B cell (primary cell): Measurements from ENCODE around the gene NR3C2. TPM values are rescaled to one million over a fixed set of nuclear protein-coding genes. Genes with fewer than 3 reads are reported as not detected.

Source experiments
- ATAC-seq: fragments of 200-7000 bp; cut with Tn5 transposase; one replicate; pipeline ENCODE4 v1.10.0; 2021; ENCODE audit warnings: low read depth, mild to moderate bottlenecking, moderate number of reproducible peaks, moderate library complexity
- CTCF ChIA-PET: fragments of 350-600 bp; sonication (Branson Sonifier 250); formaldehyde crosslinking; loops from one replicate; lab custom pipeline; 2021; ENCODE audit warnings: antibody characterized with exemption, inconsistent platforms; lab: Charles Lee
- POLR2A ChIA-PET: fragments of 350-600 bp; sonication (Branson Sonifier 250); formaldehyde crosslinking; loops from one replicate; lab custom pipeline; 2021; ENCODE audit warnings: antibody characterized with exemption; lab: Charles Lee
- DNase-seq: peaks from one replicate; pipeline ENCODE4 v3.0.0; 2013
- H2AFZ ChIP-seq: 2 replicates; pipeline ENCODE4 v1.6.1; 2012; ENCODE audit warnings: mild to moderate bottlenecking, low read depth, low read length; ENCODE audit not compliant: insufficient read depth, poor library complexity, severe bottlenecking
- H3K27ac ChIP-seq, 2 donors: 1 replicate in 1 of 2; 2 replicates in 1 of 2; pipeline ENCODE4 v1.5.1; 2012 to 2013; ENCODE audit warnings: low read length in 2 of 2, mild to moderate bottlenecking in 2 of 2, moderate library complexity in 1 of 2
- H3K27me3 ChIP-seq, 4 experiments: fragments of 200-600 bp in 1 of 4; sonication (generic) in 1 of 4; replicated peaks in 1 of 4; 1 replicate in 2 of 4; 2 replicates in 2 of 4; pipeline versions ENCODE4 v1.6.1 to v1.7.0; 2013 to 2016; ENCODE audit warnings: low read length in 3 of 4, mild to moderate bottlenecking in 2 of 4, mixed read lengths in 1 of 4, moderate library complexity in 1 of 4; ENCODE audit not compliant: insufficient read depth in 4 of 4, control insufficient read depth in 3 of 4; ENCODE audit errors: control extremely low read depth in 1 of 4
- H3K36me3 ChIP-seq, 2 experiments: replicated peaks in 1 of 2; 1 replicate in 1 of 2; 2 replicates in 1 of 2; pipeline versions ENCODE4 v1.6.1 to v1.7.1; 2013; ENCODE audit warnings: low read length in 1 of 2; ENCODE audit not compliant: insufficient read depth in 2 of 2, control insufficient read depth in 1 of 2; ENCODE audit errors: control extremely low read depth in 1 of 2, extremely low read depth in 1 of 2
- H3K4me1 ChIP-seq, 2 donors: fragments of 200-600 bp in 1 of 2; sonication (generic) in 1 of 2; 1 replicate in 1 of 2; 2 replicates in 1 of 2; pipeline versions ENCODE4 v1.5.1 to v1.6.1; 2013 to 2017; ENCODE audit warnings: low read length in 2 of 2; ENCODE audit not compliant: control insufficient read depth in 2 of 2, insufficient read depth in 2 of 2
- H3K4me2 ChIP-seq: replicated peaks from 2 replicates; pipeline ENCODE3; 2012; ENCODE audit warnings: mild to moderate bottlenecking, low read depth, low read length; ENCODE audit not compliant: poor library complexity, severe bottlenecking
- H3K4me3 ChIP-seq, 5 experiments: fragments of 200-600 bp in 1 of 5; sonication (generic) in 1 of 5; 1 replicate in 3 of 5; 2 replicates in 2 of 5; pipeline versions ENCODE4 v1.5.1 to v1.7.0; 2011 to 2016; ENCODE audit warnings: low read length in 4 of 5, mild to moderate bottlenecking in 4 of 5, low read depth in 2 of 5, control low read depth in 1 of 5, moderate library complexity in 1 of 5; ENCODE audit not compliant: insufficient read depth in 1 of 5; ENCODE audit errors: control extremely low read depth in 1 of 5, extremely low read depth in 1 of 5
- H3K79me2 ChIP-seq: fragments of 200-600 bp; sonication (generic); one replicate; pipeline ENCODE4 v1.6.0; 2016; ENCODE audit warnings: low read length; ENCODE audit not compliant: control insufficient read depth, insufficient read depth
- H3K9ac ChIP-seq: fragments of 200-600 bp; sonication (generic); 2 replicates; pipeline ENCODE4 v1.6.1; 2017; ENCODE audit warnings: mild to moderate bottlenecking, low read length, moderate library complexity
- H3K9me3 ChIP-seq, 3 donors: one replicate each; pipeline versions ENCODE4 v1.6.1 to v1.7.1; 2013; ENCODE audit warnings: low read length in 2 of 3; ENCODE audit not compliant: control insufficient read depth in 2 of 3, insufficient read depth in 1 of 3; ENCODE audit errors: control extremely low read depth in 1 of 3
- H4K20me1 ChIP-seq: 2 replicates; pipeline ENCODE4 v1.6.0; 2012; ENCODE audit warnings: mild to moderate bottlenecking, low read length; ENCODE audit not compliant: insufficient read depth, control insufficient read depth, poor library complexity, severe bottlenecking
- H3K27ac Mint-ChIP-seq: one replicate; pipeline ENCODE4 v1.8.0; 2021; ENCODE audit warnings: mixed read lengths
- H3K27me3 Mint-ChIP-seq: one replicate; pipeline ENCODE4 v1.8.0; 2021; ENCODE audit warnings: mixed read lengths
- H3K4me1 Mint-ChIP-seq: one replicate; pipeline ENCODE4 v1.8.0; 2021; ENCODE audit warnings: mixed read lengths
- H3K4me3 Mint-ChIP-seq: one replicate; pipeline ENCODE4 v1.8.0; 2021; ENCODE audit warnings: mixed read lengths
- H3K9me3 Mint-ChIP-seq: one replicate; pipeline ENCODE4 v1.8.0; 2022; ENCODE audit warnings: mixed read lengths; ENCODE audit not compliant: insufficient read depth
- EZH2 ChIP-seq: IDR thresholded peaks from 2 replicates; pipeline ENCODE4 v1.6.1; 2012; ENCODE audit warnings: borderline replicate concordance, low read depth, mild to moderate bottlenecking, moderate library complexity, low read length; ENCODE audit not compliant: insufficient read depth, poor library complexity, severe bottlenecking
- WGBS: methylation state at CpG from one replicate; pipeline ENCODE4 v1.1.5; 2013; ENCODE audit warnings: missing lambda C conversion rate; ENCODE audit not compliant: insufficient coverage; 5-methylcytosine and 5-hydroxymethylcytosine counted together
- intact Hi-C: fragments of 100-400 bp; cut with micrococcal nuclease; formaldehyde crosslinking; loops from one replicate; pipeline ENCODE4 v1.10.0; 2022
- polyA plus RNA-seq: library from polyadenylated mRNA; depleted of rRNA; stranded (reverse); fragments of >200 nt; gene quantifications from 2 replicates; pipeline ENCODE4 v1.2.3, GENCODE V29; 2012
- total RNA-seq, 2 donors: library from RNA; stranded (reverse); fragments of 120-200 nt in 1 of 2; gene quantifications; 1 replicate in 1 of 2; 2 replicates in 1 of 2; pipeline versions ENCODE4 v1.2.3 to v1.2.4, GENCODE V29; 2013 to 2022
- TF ChIP-seq, protein P1 (sequence below): fragments of 200-600 bp; IDR thresholded peaks from one replicate; pipeline ENCODE4 v1.8.0; 2022; ENCODE audit warnings: antibody characterized with exemption, mild to moderate bottlenecking

Gene NR3C2
- total and polyA plus RNA-seq, 2 donors (not counting 1 experiment from before 2014, with no cell fraction given): 6.7 to 19.3 TPM

DNA sequence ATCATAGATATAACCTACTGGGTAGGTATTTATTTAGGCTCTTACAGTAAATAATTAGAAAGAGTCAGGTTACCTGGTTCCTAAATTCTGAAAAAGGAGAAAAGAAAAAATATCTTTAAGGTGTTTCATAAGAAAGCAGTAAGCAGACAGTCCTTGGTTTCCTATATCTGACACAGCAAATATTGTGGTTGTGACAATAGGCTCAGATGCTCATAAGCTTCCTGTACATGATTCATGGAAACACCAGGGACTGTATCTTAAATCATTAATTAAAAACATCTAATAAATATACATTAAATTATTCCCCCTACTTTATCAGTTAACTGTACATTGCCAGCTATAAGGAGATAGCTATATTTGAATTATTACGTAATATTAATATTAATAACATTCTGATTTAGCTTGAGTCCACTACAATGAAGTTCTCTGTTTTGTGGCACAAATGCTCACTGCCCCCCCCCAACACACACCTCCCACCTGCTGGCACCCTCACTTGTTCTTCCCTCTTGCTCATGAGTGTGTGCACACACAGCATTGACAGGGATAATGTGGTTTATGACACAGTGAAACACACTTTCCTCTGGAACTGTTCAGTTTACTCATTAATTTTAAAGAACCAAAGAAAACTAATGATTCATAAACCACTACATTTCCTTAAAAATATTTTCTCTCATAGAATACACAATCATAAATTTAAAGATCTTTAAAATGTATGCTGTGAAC, 187.4 kb downstream of the NR3C2 start:
- no peaks in the 10 kb centered on the region for H3K4me1 ChIP-seq
- ChIA-PET CTCF (no interaction called here), POLR2A (no interaction called here)
- intact Hi-C loops: no loop called here
- H3K27ac ChIP-seq: no peak overlapping the region
- no peaks in the 10 kb centered on the region for H3K27me3 ChIP-seq
- Mint-ChIP-seq H3K27ac (no peak overlapping the region), H3K4me3 (no peak overlapping the region), H3K4me1 (peaks cover 2% of the 10 kb centered on the region), H3K27me3 (no peaks in the 10 kb centered on the region), H3K9me3 (no peaks in the 10 kb centered on the region)
- H3K79me2 ChIP-seq: no peaks in the 10 kb centered on the region
- no peak overlapping the region for H3K4me3 ChIP-seq
- no peaks in the 10 kb centered on the region for H4K20me1 ChIP-seq
- TF ChIP-seq EZH2: no peak
- TF ChIP-seq, protein P1, sequence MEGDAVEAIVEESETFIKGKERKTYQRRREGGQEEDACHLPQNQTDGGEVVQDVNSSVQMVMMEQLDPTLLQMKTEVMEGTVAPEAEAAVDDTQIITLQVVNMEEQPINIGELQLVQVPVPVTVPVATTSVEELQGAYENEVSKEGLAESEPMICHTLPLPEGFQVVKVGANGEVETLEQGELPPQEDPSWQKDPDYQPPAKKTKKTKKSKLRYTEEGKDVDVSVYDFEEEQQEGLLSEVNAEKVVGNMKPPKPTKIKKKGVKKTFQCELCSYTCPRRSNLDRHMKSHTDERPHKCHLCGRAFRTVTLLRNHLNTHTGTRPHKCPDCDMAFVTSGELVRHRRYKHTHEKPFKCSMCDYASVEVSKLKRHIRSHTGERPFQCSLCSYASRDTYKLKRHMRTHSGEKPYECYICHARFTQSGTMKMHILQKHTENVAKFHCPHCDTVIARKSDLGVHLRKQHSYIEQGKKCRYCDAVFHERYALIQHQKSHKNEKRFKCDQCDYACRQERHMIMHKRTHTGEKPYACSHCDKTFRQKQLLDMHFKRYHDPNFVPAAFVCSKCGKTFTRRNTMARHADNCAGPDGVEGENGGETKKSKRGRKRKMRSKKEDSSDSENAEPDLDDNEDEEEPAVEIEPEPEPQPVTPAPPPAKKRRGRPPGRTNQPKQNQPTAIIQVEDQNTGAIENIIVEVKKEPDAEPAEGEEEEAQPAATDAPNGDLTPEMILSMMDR: no peak
- no peak overlapping the region for H3K9ac ChIP-seq
- ATAC-seq (no peak), DNase-seq (no peak)
- no peaks in the 10 kb centered on the region for H3K9me3 ChIP-seq
- H3K36me3 ChIP-seq: no peaks in the 10 kb centered on the region
- no CpG with 5 or more reads among the region's 1 CpG for WGBS
- no peak overlapping the region for H2AFZ ChIP-seq
- no peak overlapping the region for H3K4me2 ChIP-seq

DNA sequence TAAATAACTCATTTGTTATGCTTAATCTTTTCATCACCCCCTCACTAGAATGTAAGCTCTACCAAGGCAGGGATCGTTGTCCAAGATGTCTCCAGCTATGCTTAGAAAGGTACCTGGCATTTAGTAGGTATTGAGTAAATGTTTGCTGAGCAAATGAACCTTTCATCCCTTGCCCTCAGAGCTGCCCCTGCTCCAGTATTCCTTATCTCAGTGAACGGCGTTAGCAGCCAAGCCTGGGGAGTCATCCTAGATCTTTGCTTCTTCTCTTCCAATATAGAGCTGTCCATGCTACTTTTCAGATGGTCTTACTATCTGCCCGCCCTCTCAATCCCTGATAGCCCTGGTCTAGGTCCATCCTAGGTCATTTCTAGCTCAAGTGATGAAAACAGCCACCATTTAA, 188.4 kb downstream of the NR3C2 start:
- CTCF ChIA-PET: no interaction called here

More for the DNA sequence above, 188.4 kb downstream of the NR3C2 start:
- H3K36me3 ChIP-seq: no peaks in the 10 kb centered on the region
- H3K27me3 ChIP-seq: no peaks in the 10 kb centered on the region
- H3K4me1 Mint-ChIP-seq: no peaks in the 10 kb centered on the region
- no peak overlapping the region for H3K4me3 ChIP-seq
- no peaks in the 10 kb centered on the region for H3K4me1 ChIP-seq
- no peaks in the 10 kb centered on the region for H3K9me3 Mint-ChIP-seq
- H3K79me2 ChIP-seq: no peaks in the 10 kb centered on the region
- H3K27ac Mint-ChIP-seq: no peak overlapping the region
- H3K9me3 ChIP-seq: no peaks in the 10 kb centered on the region
- 100% methylated on average over 3 of the region's 4 CpGs for WGBS
- no peaks in the 10 kb centered on the region for H4K20me1 ChIP-seq
- no peak overlapping the region for H3K9ac ChIP-seq
- H3K27me3 Mint-ChIP-seq: no peaks in the 10 kb centered on the region
- no peak overlapping the region for H3K4me2 ChIP-seq
- intact Hi-C loops: no loop called here
- TF ChIP-seq EZH2: no peak
- TF ChIP-seq, protein P1: no peak
- no peak overlapping the region for H2AFZ ChIP-seq
- no peak for DNase-seq
- no peak for ATAC-seq
- POLR2A ChIA-PET: no interaction called here
- H3K27ac ChIP-seq: no peak overlapping the region
- H3K4me3 Mint-ChIP-seq: no peak overlapping the region
